HG02623 (cell line): ENCODE measurements around the gene ZSWIM3.
"Not testable (repeated sequence)": the region's sequence is repeated elsewhere in the genome, so short reads cannot be mapped to it uniquely, and the experiment has no call there.

Experiments
- ATAC-seq: cut with Tn5 transposase; IDR thresholded peaks from one replicate; pipeline ENCODE4 v1.9.1; 2021; ENCODE audit warnings: moderate library complexity; ENCODE audit not compliant: unreplicated experiment

Gene ZSWIM3

DNA sequence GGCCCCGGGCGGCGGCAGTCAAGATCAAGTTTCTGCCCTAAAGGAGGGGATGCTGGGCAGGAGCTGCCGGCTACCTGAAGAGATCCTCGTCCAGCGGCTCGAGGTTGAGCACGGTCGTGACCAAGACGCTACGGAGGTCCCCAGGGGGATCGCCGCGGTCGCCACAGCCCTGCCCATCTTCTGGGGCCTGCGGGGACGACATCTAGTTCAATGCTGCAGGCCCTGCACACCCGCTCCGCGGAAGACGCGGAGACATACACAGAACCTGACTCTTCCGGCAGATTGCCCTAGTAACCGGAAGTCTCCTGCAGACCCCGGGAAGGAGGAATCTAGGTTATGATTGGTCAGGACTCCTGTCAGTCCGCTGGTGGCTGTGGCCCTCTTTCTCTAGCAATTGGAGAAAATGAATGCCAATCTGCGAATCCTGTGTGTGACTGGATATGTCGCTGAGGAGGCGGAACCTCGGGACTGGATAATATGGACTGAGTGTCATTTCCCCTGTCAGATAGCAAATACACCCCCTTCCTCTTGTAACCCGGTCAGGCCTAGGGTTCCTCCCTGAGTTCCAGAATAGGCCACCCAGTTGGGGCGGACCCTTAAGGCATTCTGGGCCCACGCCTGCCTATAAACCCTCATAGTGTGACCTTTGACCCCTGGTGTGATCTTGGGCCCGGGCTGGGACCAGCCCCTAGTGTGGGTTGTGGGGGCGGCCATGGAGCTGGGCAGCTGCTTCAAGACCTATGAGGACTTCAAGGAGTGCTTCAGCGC, at the start of gene ZSWIM3, which contains the start of gene ACOT8:
ZSWIM3 (plus strand) TSS at position 501 of the 768 bp plus-strand sequence; CDS start at position 713, 212 bp downstream.
ACOT8 (minus strand) TSS at position 279 of the 768 bp plus-strand sequence; CDS start at position 202, 77 bp downstream.
- ATAC-seq: peak; percentile 97

DNA sequence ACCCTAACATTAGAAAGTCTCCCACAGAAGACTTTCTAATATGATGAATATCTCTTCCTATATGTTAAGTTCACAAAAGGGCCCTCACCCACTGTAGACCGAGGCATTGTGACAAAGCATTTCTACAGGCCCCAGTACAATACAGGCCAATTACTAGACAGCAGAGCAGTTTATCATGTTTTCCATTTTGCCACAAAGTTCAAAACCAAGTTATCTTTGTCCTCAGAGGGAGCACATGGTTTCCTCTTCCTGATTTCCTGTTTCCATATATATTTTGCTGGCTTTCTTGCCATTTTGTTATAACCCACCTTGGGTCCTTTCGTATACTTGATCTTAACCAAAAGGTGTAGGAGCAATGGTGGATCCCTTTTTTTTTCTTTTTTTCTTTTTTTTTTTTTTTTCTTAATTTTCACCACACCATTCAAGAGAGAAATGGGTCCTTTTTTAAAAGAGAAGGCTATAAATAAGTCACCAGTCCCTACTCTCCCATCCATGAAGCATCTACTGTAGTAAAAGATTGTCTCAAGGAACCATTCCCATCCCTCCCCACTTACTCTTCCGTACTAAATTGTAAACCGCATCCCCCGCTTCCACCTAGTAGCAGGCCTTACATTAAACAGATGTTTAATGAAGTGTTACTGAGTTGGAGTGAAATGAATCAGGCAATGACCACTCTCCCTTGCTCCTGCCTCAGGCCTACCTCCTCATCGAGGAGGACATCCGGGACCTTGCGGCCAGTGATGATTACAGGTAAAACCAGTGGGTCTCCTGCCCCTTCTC, 47.0 kb upstream of the ZSWIM3 start:
- ATAC-seq: no peak

DNA sequence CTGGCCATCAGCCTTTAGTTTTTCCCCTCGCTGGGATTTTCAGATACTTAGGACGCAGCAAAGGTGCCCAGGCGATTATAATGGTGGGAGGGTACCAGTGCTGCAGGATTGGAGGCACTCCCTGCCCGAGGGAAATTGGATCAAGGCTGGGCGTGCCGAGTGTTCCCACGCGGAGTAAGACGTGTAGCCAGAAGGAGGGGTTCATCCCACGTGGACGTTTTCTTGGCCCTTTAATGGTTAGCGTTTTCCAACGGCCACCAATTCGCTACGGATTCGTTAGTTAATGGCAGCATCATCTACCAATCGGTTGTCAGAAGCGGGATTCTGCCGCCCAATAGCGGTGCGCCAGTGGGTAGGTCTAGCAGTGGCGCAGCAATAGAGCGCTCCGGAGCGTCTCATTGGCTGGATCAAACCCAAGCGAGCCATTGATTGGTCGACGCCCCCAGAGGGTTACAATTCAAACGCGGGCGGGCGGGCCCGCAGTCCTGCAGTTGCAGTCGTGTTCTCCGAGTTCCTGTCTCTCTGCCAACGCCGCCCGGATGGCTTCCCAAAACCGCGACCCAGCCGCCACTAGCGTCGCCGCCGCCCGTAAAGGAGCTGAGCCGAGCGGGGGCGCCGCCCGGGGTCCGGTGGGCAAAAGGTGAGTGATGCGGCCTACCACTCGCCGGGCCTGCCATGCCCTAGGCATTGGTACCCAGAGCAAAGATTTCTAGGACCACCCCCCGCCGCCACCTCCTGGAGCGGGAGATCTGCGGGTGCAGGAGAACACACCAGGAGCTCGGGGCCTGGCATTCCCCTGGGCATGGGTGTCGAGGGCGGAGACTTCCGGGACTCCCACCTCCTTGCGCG, 45.0 kb upstream of the ZSWIM3 start, which contains the start of gene UBE2C:
UBE2C (plus strand) TSS at position 488 of the 849 bp plus-strand sequence; CDS start at position 540, 52 bp downstream.
- peak; percentile 98 for ATAC-seq

DNA sequence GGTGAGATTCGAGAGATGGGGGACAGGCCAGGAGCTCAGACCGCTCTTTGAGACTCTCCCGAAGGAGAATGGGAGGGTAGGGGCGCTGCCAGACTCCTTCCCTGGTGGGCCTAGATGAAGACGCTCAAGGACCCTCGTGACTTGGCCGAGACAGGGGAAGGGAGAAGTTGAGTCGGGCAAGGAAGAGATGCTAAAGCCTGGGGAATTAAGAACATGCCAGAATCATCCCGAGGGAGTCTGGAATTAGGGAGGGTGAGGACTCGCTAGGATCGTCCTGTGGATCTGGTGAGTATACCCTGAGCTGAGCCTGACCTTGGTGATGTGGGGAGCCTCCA, 44.4 kb upstream of the ZSWIM3 start:
- no peak for ATAC-seq

DNA sequence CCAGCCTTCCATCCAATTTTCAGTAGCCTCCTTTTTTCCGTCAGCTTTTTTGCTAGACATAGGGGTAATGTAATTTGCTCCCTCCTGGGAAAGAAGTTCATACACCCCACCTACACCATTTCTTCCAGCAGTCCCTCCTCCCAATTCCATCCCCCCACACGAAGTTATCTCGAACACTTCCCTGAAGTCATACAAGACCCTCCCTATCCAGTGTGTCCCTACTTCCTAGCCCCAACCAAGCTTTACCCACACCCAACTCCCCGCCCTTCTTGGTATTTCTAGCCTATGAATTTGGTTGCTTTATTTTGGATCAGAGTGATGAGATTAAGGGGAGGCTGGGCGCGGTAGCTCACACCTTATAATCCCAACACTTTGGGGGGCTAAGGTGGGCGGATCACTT, 43.9 kb upstream of the ZSWIM3 start:
- no peak for ATAC-seq

DNA sequence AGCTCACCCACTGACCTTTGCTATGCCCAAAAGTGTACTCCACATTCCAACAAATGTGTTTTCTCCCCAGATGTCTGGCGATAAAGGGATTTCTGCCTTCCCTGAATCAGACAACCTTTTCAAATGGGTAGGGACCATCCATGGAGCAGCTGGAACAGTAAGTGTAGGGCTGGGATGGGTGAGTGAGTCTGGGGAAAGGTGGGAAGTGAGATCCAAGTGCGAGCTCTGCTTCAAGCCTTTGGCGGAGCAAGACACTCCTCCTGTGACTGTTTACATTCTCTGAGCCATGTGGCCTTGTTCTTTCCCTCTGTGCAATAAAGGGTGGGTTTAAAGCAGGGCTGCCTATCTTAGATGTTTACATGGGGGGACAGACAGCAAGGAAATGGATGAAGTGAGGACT, 43.1 kb upstream of the ZSWIM3 start:
- no peak for ATAC-seq

DNA sequence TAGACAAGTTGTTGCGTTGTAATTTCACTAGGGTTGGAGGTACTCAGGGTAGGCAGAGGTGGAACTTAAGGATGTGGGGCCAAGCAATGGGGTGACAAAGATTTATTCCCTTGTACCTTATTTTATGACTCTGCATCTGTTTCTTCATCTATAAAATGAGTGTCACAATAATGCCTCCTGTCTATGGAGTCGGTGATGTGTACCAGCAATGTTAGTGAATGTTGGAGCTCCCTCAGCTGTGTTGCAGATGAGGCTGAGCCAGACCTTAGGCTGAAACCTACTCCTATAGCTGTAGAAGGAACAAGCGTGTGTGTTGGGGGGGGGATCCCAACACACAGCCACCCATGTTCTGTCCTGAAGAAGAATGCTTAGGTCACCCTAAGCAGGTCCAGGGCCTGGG, 40.5 kb upstream of the ZSWIM3 start:
- ATAC-seq: no peak

DNA sequence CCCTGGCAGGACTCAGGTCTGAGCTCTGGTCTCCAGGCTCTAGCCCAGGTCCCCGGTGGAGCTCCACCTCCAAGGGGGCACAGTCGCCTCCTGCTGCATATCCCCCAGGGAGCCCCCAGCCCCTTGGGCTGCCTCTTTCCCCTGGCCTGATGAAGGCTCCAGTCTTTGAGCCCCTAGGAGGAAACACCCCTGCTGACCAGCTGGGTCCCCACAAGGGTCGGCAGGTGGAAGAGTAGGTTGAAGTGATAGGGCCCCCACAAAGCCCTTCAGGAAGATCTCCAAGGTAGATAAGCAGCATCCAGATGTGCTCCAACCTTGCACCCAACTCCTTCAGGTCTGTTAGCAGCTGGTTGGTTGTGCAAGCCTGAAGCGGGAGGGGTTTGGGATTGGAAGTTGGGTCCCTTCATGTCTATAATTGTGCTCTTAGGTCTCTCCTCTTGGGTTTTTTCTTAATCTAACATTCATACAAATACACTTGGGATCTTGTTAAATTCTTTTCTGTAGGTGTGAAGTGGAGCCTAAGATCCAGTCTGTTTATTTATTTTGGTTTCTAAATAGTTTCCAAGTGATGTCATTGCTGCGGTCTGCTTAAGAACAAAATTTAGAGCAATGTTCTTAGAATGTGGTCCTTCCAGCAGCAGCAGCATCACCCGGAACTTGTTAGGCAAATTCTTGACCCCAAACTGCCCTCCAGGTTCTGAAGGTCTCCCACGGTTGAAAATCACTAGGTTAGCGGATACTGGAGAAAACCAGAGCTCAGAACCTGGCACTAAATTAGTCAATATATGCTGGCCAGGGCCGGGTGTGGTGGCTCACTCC, 39.8 kb upstream of the ZSWIM3 start:
- no peak for ATAC-seq

DNA sequence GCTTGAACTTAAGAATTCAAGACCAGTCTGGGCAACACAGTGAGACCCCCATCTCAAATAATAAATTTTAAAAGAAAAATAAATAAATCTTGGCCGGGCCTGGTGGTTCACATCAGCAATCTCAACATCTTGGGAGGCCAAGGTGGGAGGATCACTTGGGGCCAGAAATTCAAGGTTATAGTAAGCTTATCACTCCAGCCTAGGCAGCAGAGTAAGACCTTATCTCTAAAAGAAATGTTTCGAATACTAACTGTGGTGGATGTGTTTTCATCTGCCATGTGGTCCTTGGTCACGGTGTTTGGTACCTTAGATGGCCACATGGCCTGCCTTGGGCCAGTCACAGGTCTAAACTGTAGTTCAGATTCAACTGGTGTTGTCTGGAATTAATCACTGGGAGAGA, 39.2 kb upstream of the ZSWIM3 start:
- ATAC-seq: no peak

DNA sequence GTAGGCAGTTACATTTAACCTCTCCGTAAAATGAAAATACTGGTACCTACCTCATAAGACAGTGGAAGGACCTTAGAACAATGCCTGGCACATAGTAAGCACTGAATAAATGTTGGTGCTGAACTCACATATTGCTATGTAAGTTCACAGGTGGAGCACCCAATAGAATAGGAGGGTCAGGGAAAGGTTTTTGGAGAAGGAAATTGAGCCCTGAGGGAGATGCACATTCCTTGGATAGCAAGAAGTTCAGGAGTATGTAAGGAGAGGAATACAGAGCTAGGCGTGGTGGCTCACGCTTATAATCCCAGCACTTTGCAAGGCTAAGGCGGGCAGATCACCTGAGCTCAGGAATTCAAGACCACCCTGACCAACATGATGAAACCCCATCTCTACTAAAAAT, 37.9 kb upstream of the ZSWIM3 start:
- ATAC-seq: no peak

DNA sequence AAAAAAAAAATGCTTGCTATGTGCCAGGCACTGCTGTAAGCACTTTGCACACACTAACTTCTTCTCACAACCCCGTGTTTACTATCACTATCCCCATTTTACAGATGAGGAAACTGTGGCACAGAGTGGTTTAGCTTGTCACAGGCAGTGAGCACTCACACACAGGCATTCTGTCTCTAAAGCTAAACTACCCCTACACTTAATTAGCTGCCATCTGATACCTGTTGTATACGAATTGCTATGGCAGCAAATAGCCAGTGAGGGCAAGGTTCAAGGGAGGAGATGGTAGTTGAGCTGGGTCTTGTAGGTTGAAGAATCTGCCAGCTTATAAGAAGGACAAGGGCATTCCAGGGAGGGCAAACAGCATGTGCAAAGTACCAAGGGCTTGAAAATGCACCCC, 35.5 kb upstream of the ZSWIM3 start:
- ATAC-seq: no peak

DNA sequence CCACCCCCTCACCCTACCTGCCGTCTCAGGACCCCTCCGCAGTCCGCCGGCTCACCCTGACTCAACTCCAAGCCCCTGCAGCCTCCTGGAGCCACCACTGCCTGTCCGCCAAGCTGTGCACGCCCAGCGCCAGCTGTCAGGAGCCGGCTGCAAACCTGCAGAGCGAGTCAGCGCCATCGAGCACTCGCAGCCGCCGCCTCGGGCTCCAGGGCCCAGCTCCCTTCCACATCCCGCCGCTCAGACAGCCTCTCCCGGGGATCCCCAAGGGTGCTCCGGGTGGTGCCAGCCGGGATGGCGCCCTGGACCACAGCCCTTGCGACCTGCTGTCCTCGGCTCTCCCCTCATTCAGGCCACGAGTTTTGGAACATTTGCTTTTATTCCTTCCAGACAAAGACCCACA, 34.6 kb upstream of the ZSWIM3 start:
- no peak for ATAC-seq

DNA sequence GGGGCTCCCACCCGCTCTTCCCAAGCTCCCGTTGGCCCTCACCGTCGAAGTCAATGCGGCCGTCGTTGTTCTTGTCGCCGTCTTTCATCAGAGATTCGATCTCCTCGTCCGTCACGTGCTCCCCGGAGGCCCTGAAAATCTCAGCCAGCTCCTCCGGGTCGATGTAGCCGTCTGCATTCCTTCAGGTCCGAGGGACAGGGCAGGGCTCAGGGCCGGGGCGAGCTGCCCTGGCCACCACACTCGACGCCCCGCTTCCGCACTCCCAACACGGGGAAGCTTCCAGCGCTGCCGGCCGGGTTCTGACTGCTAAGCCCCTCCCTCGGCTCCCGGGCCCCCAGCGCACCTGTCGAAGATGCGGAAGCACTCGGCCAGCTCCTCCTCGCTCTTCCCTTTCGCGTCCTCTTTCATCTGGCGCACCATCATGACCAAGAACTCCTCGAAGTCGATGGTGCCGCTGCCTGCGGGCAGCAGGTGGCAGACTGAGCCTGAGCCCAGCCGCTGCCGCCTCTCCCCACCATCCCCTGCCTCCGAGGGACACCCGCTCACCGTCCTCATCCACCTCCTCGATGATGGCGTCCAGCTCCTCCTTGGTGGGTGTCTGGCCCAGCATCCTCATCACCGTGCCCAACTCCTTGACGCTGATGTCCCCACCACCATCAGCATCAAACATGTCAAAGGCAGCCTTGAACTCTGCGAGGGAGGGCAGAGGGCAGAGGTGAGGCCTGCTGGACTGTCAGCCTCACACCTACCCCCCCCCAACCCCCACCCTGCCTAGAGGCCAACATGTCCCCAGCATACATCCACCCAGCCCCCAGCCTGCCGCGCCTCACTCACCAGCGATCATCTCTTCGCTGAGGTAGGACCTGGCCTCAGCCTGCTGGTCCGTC, 33.2 kb upstream of the ZSWIM3 start:
- no peak for ATAC-seq

DNA sequence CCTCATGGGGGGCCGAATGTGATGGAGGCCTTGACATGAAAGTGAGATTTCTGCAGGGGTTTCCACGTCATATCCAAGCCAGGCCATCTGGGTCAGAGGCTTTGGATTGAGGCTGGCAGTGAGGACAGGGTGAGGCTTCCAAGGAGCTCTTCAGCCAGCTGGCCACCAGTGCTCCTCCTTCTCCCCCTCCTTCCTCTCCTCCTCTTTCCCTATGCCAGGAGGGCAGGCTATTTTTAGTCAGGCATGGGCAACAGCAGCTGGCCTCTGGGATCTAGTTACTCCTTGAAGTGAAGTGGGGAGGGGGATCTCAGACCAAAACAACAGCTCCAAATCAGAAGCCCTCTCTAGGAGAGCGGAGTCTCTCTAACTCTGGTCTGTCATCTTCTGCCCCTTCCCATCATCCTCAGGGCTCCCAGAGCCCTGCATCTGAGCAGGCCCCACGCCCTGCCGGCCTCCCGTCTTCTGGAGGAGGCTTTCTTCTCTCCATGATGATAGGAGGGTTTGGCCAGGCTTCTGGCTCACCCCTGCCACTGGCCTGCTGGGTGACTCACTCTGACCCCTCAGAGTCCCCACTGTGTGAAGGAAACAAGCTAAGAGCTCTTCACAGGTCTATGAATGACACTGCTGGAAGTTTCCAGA, 30.9 kb upstream of the ZSWIM3 start:
- ATAC-seq: no peak

DNA sequence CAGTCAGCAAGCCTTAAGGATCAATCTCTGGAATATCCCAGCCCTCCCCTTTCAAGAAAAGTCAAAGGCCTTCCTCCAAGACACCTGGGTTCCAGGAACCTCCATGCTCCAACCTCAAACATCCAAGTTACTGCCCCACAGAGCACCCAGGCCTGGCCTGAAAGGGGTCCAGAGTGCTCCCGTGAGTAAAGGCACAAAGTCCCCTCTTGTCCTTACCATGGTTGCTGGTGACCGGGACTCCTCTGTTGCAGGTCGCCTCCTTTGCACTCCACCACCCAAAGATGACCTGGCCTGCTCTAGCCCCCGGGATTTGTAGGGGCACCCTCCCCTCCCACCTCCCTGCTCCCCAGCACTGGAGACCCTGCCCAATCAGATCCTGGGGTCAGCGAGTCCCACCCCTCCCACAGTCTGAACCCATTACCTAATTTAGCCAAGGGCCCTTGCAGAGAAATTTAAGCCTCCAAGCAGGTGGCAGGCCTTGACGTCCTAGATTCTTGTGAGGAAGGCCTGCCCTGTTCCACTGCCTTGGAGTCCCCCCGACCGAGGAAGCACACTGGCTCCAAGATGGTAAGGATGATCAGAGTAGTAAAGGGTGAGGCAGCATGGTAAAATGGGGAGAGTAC, 30.3 kb upstream of the ZSWIM3 start, which contains the start of gene TNNC2:
TNNC2 (minus strand) TSS at position 283 of the 623 bp plus-strand sequence; CDS start at position 219, 64 bp downstream.
- ATAC-seq: no peak

DNA sequence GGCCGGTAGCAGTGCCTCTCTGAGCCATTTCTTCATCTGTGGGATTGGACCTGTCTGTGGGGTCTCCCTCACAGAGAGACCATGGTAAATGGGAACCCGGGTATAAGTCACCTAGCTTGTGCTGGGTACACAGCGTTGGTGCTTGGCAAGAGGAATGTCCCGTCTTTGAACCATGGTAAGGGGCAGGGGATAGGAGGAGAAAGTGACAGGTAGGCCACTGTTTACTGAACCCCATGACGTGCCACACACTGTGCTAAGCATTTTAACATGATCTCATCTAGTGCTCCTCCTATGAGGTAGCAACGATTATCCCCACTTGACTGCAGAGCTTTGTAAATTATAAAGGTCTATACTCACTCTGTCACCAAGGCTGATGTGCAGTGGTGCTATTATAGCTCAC, 29.7 kb upstream of the ZSWIM3 start:
- no peak for ATAC-seq

DNA sequence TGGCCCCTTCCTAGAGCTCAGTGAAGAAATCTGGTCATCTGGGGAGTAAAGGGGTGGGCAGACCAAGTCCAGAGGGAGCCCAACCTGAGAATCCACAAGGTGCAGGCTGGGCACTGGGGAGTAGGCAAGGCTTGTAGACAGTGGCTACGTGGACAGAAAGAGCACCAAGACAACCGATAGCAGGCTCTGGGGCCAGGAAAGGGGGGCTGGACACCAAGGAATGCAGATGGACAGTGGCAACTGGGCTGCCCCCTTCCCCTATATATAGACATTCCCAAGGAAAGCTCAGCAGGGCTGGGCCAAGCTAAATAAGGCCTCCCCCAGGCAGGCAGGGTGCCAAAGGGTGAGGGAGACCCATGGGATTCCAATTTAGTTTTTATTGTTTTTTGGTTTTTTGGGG, 28.8 kb upstream of the ZSWIM3 start:
- ATAC-seq: no peak

DNA sequence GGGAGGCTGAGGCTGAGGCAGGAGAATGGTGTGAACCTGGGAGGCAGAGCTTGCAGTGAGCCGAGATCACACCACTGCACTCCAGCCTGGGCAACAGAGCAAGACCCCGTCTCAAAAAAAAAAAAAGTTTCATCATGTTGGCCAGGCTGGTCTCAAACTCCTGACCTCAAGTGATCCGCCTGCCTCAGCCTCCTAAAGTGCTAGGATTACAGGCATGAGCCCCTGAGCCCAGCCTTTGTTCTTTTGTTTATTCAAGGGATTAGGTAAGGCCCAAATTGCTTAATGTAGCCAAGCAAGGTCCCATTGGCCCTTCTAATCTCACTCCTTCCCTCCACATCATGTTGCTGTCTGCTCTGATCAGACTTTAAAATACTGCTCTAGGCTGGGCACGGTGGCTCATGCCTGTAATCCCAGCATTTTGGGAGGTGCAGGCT, 27.7 kb upstream of the ZSWIM3 start:
- ATAC-seq: not testable (repeated sequence)
